Thyroid gland (tissue), 4 donors: ENCODE measurements around the gene GPC1.

Experiments
- CTCF ChIP-seq, 6 experiments: fragments of 200-600 bp in 3 of 6; fragments of 450-650 bp in 3 of 6; sonication (generic) in 3 of 6; IDR thresholded peaks; one replicate each; pipeline ENCODE4 v1.5.1; 2016 to 2019; ENCODE audit warnings: antibody characterized with exemption in 6 of 6, mild to moderate bottlenecking in 2 of 6, inconsistent platforms in 1 of 6, moderate library complexity in 1 of 6
- POLR2A ChIP-seq, 2 donors: fragments of 450-650 bp; IDR thresholded peaks; one replicate each; pipeline ENCODE4 v1.6.1; 2017; ENCODE audit warnings: antibody characterized with exemption in 2 of 2, mild to moderate bottlenecking in 2 of 2, moderate library complexity in 1 of 2

DNA sequence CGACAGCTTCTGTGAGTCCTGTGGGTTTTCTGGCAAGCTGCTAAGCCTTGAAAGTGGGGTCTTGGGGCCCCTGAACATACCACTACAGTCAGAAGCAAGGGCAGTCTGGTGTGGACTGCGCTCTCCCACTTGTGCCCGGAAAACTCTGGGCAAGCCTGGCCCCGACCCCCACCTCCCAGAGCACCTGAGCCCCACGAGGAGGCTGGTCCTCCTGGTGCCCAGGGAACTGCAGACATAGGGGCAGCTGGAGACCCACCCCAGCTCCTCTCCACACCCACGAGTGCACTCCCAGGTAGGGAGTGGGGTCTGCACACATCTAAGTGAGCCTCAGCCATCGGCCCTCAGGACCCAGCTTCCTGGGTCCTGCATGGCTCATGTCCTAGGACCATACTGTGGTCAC, 16.2 kb upstream of the GPC1 start:
- TF ChIP-seq CTCF (IDR thresholded peaks at IDR 0.05) (no peak), POLR2A (IDR thresholded peaks at IDR 0.05) (no peak)
